Gastroesophageal sphincter (tissue), 4 donors: ENCODE measurements around the gene DIO3. TPM values are rescaled to one million over a fixed set of nuclear protein-coding genes. Genes with fewer than 3 reads are reported as not detected.

Source experiments
- ATAC-seq: fragments of 150-250 bp; one replicate; pipeline ENCODE4 v1.9.1; 2016; ENCODE audit warnings: mild to moderate bottlenecking, moderate library complexity
- H3K27ac ChIP-seq, 4 donors: fragments of 200-600 bp; sonication (generic) in 3 of 4; 1 replicate in 3 of 4; 2 replicates in 1 of 4; pipeline ENCODE4 v1.5.1; 2016 to 2019
- H3K27me3 ChIP-seq: fragments of 200-600 bp; sonication (generic); one replicate; pipeline ENCODE4 v1.5.1; 2019
- H3K36me3 ChIP-seq, 2 donors: fragments of 200-600 bp; sonication (generic); one replicate each; pipeline ENCODE4 v1.5.1; 2019; ENCODE audit warnings: control low read depth in 1 of 2
- H3K4me1 ChIP-seq, 3 donors: fragments of 200-600 bp; sonication (generic); 1 replicate in 2 of 3; 2 replicates in 1 of 3; pipeline ENCODE4 v1.5.1; 2016 to 2019; ENCODE audit warnings: control low read depth in 2 of 3
- H3K4me3 ChIP-seq, 2 donors: fragments of 200-600 bp; sonication (generic); one replicate each; pipeline ENCODE4 v1.5.1; 2019; ENCODE audit warnings: mild to moderate bottlenecking in 1 of 2, moderate library complexity in 1 of 2
- H3K9me3 ChIP-seq, 3 donors: fragments of 200-600 bp; sonication (generic); one replicate each; pipeline ENCODE4 v1.5.1; 2017 to 2019; ENCODE audit warnings: control low read depth in 2 of 3
- CTCF ChIP-seq, 4 experiments: fragments of 200-600 bp in 2 of 4; fragments of 450-650 bp in 2 of 4; sonication (generic) in 1 of 4; IDR thresholded peaks; one replicate each; pipeline ENCODE4 v1.5.1; 2017 to 2019; ENCODE audit warnings: antibody characterized with exemption in 4 of 4, mild to moderate bottlenecking in 2 of 4, moderate library complexity in 2 of 4
- EP300 ChIP-seq: sonication (generic); formaldehyde crosslinking; IDR thresholded peaks from one replicate; pipeline ENCODE4 v1.6.1; 2017; ENCODE audit warnings: antibody characterized with exemption, mild to moderate bottlenecking
- POLR2A ChIP-seq, 2 donors: fragments of 450-650 bp; IDR thresholded peaks; one replicate each; pipeline ENCODE4 v1.6.1; 2017; ENCODE audit warnings: antibody characterized with exemption in 2 of 2, mild to moderate bottlenecking in 2 of 2, moderate library complexity in 1 of 2
- POLR2AphosphoS5 ChIP-seq: sonication (generic); formaldehyde crosslinking; IDR thresholded peaks from one replicate; pipeline ENCODE4 v1.6.1; 2017; ENCODE audit warnings: antibody characterized with exemption
- WGBS, 2 donors: methylation state at CpG; one replicate each; pipeline ENCODE4 v1.1.5; 2018; ENCODE audit warnings: low coverage in 1 of 2; 5-methylcytosine and 5-hydroxymethylcytosine counted together
- total RNA-seq, 4 donors: library from RNA; depleted of rRNA; stranded (reverse); fragments of >200 nt; gene quantifications; one replicate each; pipeline ENCODE4 v1.1.0, GENCODE V29; 2016

Gene DIO3
- total RNA-seq, 4 donors from 2014 or later, result 0.52 to 2.6 (median 1.2) TPM

- no peaks in the 10 kb centered on the region for H3K4me1 ChIP-seq
- ATAC-seq, result no peak
- no peak overlapping the region for H3K27ac ChIP-seq
- H3K36me3 ChIP-seq, result no peaks in the 10 kb centered on the region
- TF ChIP-seq POLR2A (IDR thresholded peaks at IDR 0.05) (no peak), EP300 (no peak), POLR2AphosphoS5 (no peak), CTCF (IDR thresholded peaks at IDR 0.05) (no peak)
- H3K4me3 ChIP-seq, result no peak overlapping the region
- H3K9me3 ChIP-seq, result no peaks in the 10 kb centered on the region
- no CpG with 5 or more reads among the region's 9 CpGs for WGBS, 2 donors
- H3K27me3 ChIP-seq, result peaks cover 33% of the 10 kb centered on the region
Observed at GRCh38 chr14:101581806-101582205, 20.5 kb downstream of the DIO3 start.

- peaks cover 33% of the 10 kb centered on the region for H3K27me3 ChIP-seq
- no peaks in the 10 kb centered on the region for H3K36me3 ChIP-seq
- no peak overlapping the region for H3K4me3 ChIP-seq
- H3K4me1 ChIP-seq, result no peaks in the 10 kb centered on the region
- H3K9me3 ChIP-seq, result no peaks in the 10 kb centered on the region
- TF ChIP-seq POLR2AphosphoS5, result no peak
- no peak for TF ChIP-seq POLR2A (IDR thresholded peaks at IDR 0.05)
- no peak for TF ChIP-seq EP300
- TF ChIP-seq CTCF (IDR thresholded peaks at IDR 0.05), result no peak
- H3K27ac ChIP-seq, result no peak overlapping the region
- no peak for ATAC-seq
- WGBS, 2 donors, result 64% methylated on average over 3 to 4 of the region's 5 CpGs
Observed at GRCh38 chr14:101582294-101582693, 21.0 kb downstream of the DIO3 start.

- Histone ChIP-seq H3K36me3 (no peaks in the 10 kb centered on the region), H3K9me3 (no peaks in the 10 kb centered on the region), H3K27ac (no peak overlapping the region), H3K4me1 (no peaks in the 10 kb centered on the region), H3K27me3 (peaks cover 33% of the 10 kb centered on the region), H3K4me3 (no peak overlapping the region)
- no peak for ATAC-seq
- WGBS, 2 donors, result 92 to 93% methylated on average over 3 to 7 of the region's 18 CpGs
- TF ChIP-seq CTCF (IDR thresholded peaks at IDR 0.05) (no peak), EP300 (no peak), POLR2A (IDR thresholded peaks at IDR 0.05) (no peak), POLR2AphosphoS5 (no peak)
Observed at GRCh38 chr14:101583006-101583714, 21.9 kb downstream of the DIO3 start.

- Histone ChIP-seq H3K9me3 (no peaks in the 10 kb centered on the region), H3K36me3 (no peaks in the 10 kb centered on the region), H3K4me3 (no peak overlapping the region), H3K27me3 (peaks cover 34% of the 10 kb centered on the region), H3K4me1 (no peaks in the 10 kb centered on the region), H3K27ac (no peak overlapping the region)
- TF ChIP-seq POLR2AphosphoS5 (no peak), CTCF (IDR thresholded peaks at IDR 0.05) (no peak), POLR2A (IDR thresholded peaks at IDR 0.05) (no peak), EP300 (no peak)
- no peak for ATAC-seq
- 75% methylated on average over 5 of the region's 7 CpGs; no CpG with 5 or more reads in 1 of the 2 donors for WGBS, 2 donors
Observed at GRCh38 chr14:101583715-101584054, 22.4 kb downstream of the DIO3 start.
